M059J (cell line): ENCODE data around the gene PCNX3. TPM values are rescaled to one million over a fixed set of nuclear protein-coding genes. Genes with fewer than 3 reads are reported as not detected.
"Not testable (repeated sequence)": the region's sequence is repeated elsewhere in the genome, so short reads cannot be mapped to it uniquely, and the experiment has no call there.

Source experiments
- DNase-seq: peaks from one replicate; pipeline ENCODE4 v3.0.0-alpha.2; 2012; ENCODE audit warnings: low read depth
- total RNA-seq: library from RNA; depleted of rRNA; stranded (reverse); fragments of >200 nt; shearing (Covaris generic); gene quantifications from 2 replicates; pipeline ENCODE4 v1.2.3, GENCODE V29; 2014

The PCNX3 gene
- total RNA-seq, 1 experiment from 2014 or later, result 26.0 TPM

- no peak for DNase-seq
Observed at GRCh38 chr11:65654375-65655349, 39.1 kb downstream of the PCNX3 start.

GRCh38 chr11:65655570-65656332, 40.2 kb downstream of the PCNX3 start:
- no peak for DNase-seq

- DNase-seq, result no peak
Observed at GRCh38 chr11:65657426-65657825, 41.9 kb downstream of the PCNX3 start.

- no peak for DNase-seq
Observed at GRCh38 chr11:65658174-65659021, 42.8 kb downstream of the PCNX3 start.

- DNase-seq, result no peak
Observed at GRCh38 chr11:65660038-65660437, 44.5 kb downstream of the PCNX3 start.

- DNase-seq, result not testable (repeated sequence)
Observed at GRCh38 chr11:65660908-65661307, 45.3 kb downstream of the PCNX3 start.

- DNase-seq, result no peak
Observed at GRCh38 chr11:65661599-65662246, 46.1 kb downstream of the PCNX3 start.

- DNase-seq, result no peak
Observed at GRCh38 chr11:65662247-65662798, 46.7 kb downstream of the PCNX3 start.

GRCh38 chr11:65662799-65663638, 47.4 kb downstream of the PCNX3 start, which contains the start of gene RELA:
RELA (minus strand) TSS chr11:65662916; CDS start chr11:65662832, 84 bp downstream.
- DNase-seq, result peak; percentile 85

- peak; percentile 56 for DNase-seq
Observed at GRCh38 chr11:65663639-65664200, 48.1 kb downstream of the PCNX3 start.

- no peak for DNase-seq
Observed at GRCh38 chr11:65672180-65672860, 56.7 kb downstream of the PCNX3 start.

GRCh38 chr11:65672982-65673381, 57.4 kb downstream of the PCNX3 start:
- no peak for DNase-seq

GRCh38 chr11:65680192-65680743, 64.7 kb downstream of the PCNX3 start:
- no peak for DNase-seq

GRCh38 chr11:65683480-65683879, 67.9 kb downstream of the PCNX3 start:
- DNase-seq, result not testable (repeated sequence)

GRCh38 chr11:65685981-65686380, 70.4 kb downstream of the PCNX3 start:
- DNase-seq, result no peak
